GM12864 (cell line): ENCODE data around the gene SNRK.

Experiments used
- DNase-seq: peaks from one replicate; pipeline ENCODE4 v3.0.0-alpha.2; 2011; ENCODE audit warnings: low read depth
- H3K4me3 ChIP-seq: 2 replicates; pipeline ENCODE4 v1.5.1; 2011; ENCODE audit warnings: mild to moderate bottlenecking, low read depth, low read length, control low read depth
- CTCF ChIP-seq: IDR thresholded peaks from 2 replicates; pipeline ENCODE4 v1.5.1; 2011; ENCODE audit warnings: low read depth, mild to moderate bottlenecking, moderate library complexity, low read length, control low read depth, inconsistent platforms; ENCODE audit errors: missing control alignments

The SNRK gene

GRCh38 chr3:43366885-43367284 is 80.5 kb downstream of the SNRK start:
- TF ChIP-seq CTCF, result no peak
- no peak for DNase-seq
- no peak overlapping the region for H3K4me3 ChIP-seq

GRCh38 chr3:43369404-43370292 is 83.3 kb downstream of the SNRK start:
- DNase-seq, result no peak
- H3K4me3 ChIP-seq, result no peak overlapping the region
- TF ChIP-seq CTCF, result no peak

- no peak overlapping the region for H3K4me3 ChIP-seq
- TF ChIP-seq CTCF, result no peak
- DNase-seq, result no peak
Observed at GRCh38 chr3:43370293-43370980, 84.1 kb downstream of the SNRK start.

GRCh38 chr3:43371494-43371893 is 85.2 kb downstream of the SNRK start:
- DNase-seq, result no peak
- no peak for TF ChIP-seq CTCF

GRCh38 chr3:43372007-43372740 is 85.8 kb downstream of the SNRK start:
- DNase-seq, result no peak
- H3K4me3 ChIP-seq, result no peak overlapping the region
- TF ChIP-seq CTCF, result no peak

More at GRCh38 chr3:43371494-43371893, 85.2 kb downstream of the SNRK start:
- no peak overlapping the region for H3K4me3 ChIP-seq

- DNase-seq, result no peak
- no peak for TF ChIP-seq CTCF
Observed at GRCh38 chr3:43372809-43373559, 86.6 kb downstream of the SNRK start.

More at GRCh38 chr3:43372809-43373559, 86.6 kb downstream of the SNRK start:
- no peak overlapping the region for H3K4me3 ChIP-seq
